Adrenal gland (tissue), 12 donors: ENCODE data around the gene SCAMP1. TPM values are rescaled to one million over a fixed set of nuclear protein-coding genes. Genes with fewer than 3 reads are reported as not detected.
"Not testable (repeated sequence)": the region's sequence is repeated elsewhere in the genome, so short reads cannot be mapped to it uniquely, and the experiment has no call there.

Experiments
- DNase-seq, 7 donors: peaks; one replicate each; pipeline ENCODE4 v3.0.0-alpha.2; 2019 to 2020
- H3K27ac ChIP-seq, 5 donors: fragments of 200-600 bp; sonication (generic) in 4 of 5; 1 replicate in 3 of 5; 2 replicates in 2 of 5; pipeline versions ENCODE4 v1.5.1 to v1.8.0; 2016 to 2020; ENCODE audit warnings: mild to moderate bottlenecking in 1 of 5
- H3K27me3 ChIP-seq: fragments of 200-600 bp; 2 replicates; pipeline ENCODE4 v1.8.0; 2021
- H3K36me3 ChIP-seq, 2 donors: fragments of 200-600 bp; replicated peaks in 1 of 2; 1 replicate in 1 of 2; 2 replicates in 1 of 2; pipeline versions ENCODE4 v1.5.1 to v1.8.0; 2018 to 2022
- H3K4me1 ChIP-seq, 2 donors: fragments of 200-600 bp; replicated peaks in 1 of 2; 1 replicate in 1 of 2; 2 replicates in 1 of 2; pipeline versions ENCODE4 v1.5.1 to v1.8.0; 2018 to 2021
- H3K4me3 ChIP-seq, 4 donors: fragments of 200-600 bp; sonication (generic) in 3 of 4; one replicate each; pipeline ENCODE4 v1.5.1; 2016 to 2018
- H3K9me3 ChIP-seq, 3 donors: fragments of 200-600 bp; sonication (generic) in 1 of 3; replicated peaks in 1 of 3; 1 replicate in 2 of 3; 2 replicates in 1 of 3; pipeline versions ENCODE4 v1.5.1 to v1.8.0; 2016 to 2021
- POLR2A ChIP-seq, 2 donors: fragments of 450-650 bp; IDR thresholded peaks; one replicate each; pipeline ENCODE4 v1.6.1; 2017; ENCODE audit warnings: antibody characterized with exemption in 2 of 2, mild to moderate bottlenecking in 2 of 2, moderate library complexity in 1 of 2
- WGBS, 4 donors: extraction: QIAGEN DNeasy Blood & Tissue Kit in 2 of 4; methylation state at CpG; one replicate each; pipeline versions ENCODE4 v1.1.5 to v1.1.7; 2013 to 2017; 5-methylcytosine and 5-hydroxymethylcytosine counted together
- intact Hi-C, 2 donors: fragments of 100-400 bp; cut with DNase I; formaldehyde crosslinking; loops; one replicate each; pipeline versions ENCODE4 v1.14.1 to v1.15.0; 2022 to 2023
- polyA plus RNA-seq, 3 donors: library from polyadenylated mRNA; stranded (reverse); fragments of 200-250 nt in 2 of 3; fragments of 350-450 nt in 1 of 3; fragmentation: Illumina TruSeq in 1 of 3; extraction: RNeasy Lipid Tissue Mini Kit (QIAGEN cat#74804) in 1 of 3; gene quantifications; one replicate each; pipeline ENCODE4 v1.2.3, GENCODE V29; 2013 to 2014
- total RNA-seq, 9 donors: library from RNA; depleted of rRNA in 4 of 9; stranded (reverse); fragments of >200 nt in 4 of 9; fragments of 120-200 nt in 1 of 9; fragmentation: NEBNext Ultra II Directional in 1 of 9; extraction: Animal tissue kit (Norgen Biotek cat#: 25700) in 1 of 9; gene quantifications; one replicate each; pipeline versions ENCODE4 v1.1.0 to v1.2.4, GENCODE V29; 2013 to 2023
- TF ChIP-seq, protein P1 (sequence below), 6 experiments: fragments of 450-650 bp in 4 of 6; fragments of 200-600 bp in 2 of 6; sonication (generic) in 1 of 6; IDR thresholded peaks; 1 replicate in 5 of 6; 2 replicates in 1 of 6; pipeline versions ENCODE4 v1.5.1 to v1.8.0; 2016 to 2021; ENCODE audit warnings: antibody characterized with exemption in 6 of 6, mild to moderate bottlenecking in 2 of 6, moderate library complexity in 1 of 6
- donor health status: healthy with polysubstance abuse.
- donor health status: Bipolar disorder and iron deficiency.
- donor health status: DM: yes; HTN: yes; CAD: no.
- donor health status: DM: no; HTN: no; CAD: no.
- donor health status: DM: no; HTN: no; CAD: no.
- donor health status: DM: yes; HTN: yes; CAD: no.

The SCAMP1 gene
- total and polyA plus RNA-seq, 12 donors = 5.6 to 40.2 (median 25.9) TPM

DNA sequence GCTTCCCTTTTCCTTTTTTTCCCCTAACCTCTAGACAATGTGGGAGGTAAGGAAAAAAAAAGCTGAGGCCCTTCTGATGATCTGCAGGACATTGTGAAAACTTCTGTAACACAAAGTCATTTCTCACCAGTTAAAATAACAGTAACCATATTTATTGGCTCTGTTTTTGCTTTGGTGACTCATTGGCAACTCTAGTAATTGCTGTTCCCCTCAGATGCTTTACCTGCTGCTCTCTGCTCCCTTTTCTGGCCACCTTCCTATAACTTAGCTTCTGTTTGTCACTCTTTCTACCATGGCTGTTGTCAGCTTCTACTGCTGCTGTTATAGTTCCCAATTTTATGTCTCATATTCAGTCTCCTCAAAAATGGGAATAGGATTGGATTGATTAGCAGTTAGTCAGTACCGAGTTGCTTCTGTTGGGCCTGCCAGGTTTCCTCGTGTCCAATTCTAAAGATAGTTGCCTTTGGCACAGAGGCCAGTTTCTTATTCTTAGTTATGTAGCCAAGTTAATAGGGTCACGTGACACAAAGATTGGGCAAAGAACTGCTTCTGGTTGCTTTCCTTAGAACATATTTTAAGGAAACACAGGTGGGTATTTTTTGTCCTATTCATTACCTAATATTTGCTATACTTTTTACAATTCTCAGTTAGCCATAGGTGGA lies 16.8 kb downstream of the SCAMP1 start:
- no peaks in the 10 kb centered on the region for H3K36me3 ChIP-seq
- no peak overlapping the region for H3K4me3 ChIP-seq
- no peaks in the 10 kb centered on the region for H3K27me3 ChIP-seq
- H3K27ac ChIP-seq = no peak overlapping the region
- 24 to 37% (median 27%) methylated on average over 3 of the region's 3 CpGs for WGBS, 4 donors
- TF ChIP-seq POLR2A (IDR thresholded peaks at IDR 0.05) = no peak
- TF ChIP-seq, protein P1, sequence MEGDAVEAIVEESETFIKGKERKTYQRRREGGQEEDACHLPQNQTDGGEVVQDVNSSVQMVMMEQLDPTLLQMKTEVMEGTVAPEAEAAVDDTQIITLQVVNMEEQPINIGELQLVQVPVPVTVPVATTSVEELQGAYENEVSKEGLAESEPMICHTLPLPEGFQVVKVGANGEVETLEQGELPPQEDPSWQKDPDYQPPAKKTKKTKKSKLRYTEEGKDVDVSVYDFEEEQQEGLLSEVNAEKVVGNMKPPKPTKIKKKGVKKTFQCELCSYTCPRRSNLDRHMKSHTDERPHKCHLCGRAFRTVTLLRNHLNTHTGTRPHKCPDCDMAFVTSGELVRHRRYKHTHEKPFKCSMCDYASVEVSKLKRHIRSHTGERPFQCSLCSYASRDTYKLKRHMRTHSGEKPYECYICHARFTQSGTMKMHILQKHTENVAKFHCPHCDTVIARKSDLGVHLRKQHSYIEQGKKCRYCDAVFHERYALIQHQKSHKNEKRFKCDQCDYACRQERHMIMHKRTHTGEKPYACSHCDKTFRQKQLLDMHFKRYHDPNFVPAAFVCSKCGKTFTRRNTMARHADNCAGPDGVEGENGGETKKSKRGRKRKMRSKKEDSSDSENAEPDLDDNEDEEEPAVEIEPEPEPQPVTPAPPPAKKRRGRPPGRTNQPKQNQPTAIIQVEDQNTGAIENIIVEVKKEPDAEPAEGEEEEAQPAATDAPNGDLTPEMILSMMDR (IDR thresholded peaks at IDR 0.05) = no peak
- peaks cover 6 to 19% of the 10 kb centered on the region in 2 donors for H3K4me1 ChIP-seq
- peak in 6 of 7 donors; percentile 42 to 58 (median 48) for DNase-seq
- no peaks in the 10 kb centered on the region for H3K9me3 ChIP-seq
- intact Hi-C loops = no loop called here

DNA sequence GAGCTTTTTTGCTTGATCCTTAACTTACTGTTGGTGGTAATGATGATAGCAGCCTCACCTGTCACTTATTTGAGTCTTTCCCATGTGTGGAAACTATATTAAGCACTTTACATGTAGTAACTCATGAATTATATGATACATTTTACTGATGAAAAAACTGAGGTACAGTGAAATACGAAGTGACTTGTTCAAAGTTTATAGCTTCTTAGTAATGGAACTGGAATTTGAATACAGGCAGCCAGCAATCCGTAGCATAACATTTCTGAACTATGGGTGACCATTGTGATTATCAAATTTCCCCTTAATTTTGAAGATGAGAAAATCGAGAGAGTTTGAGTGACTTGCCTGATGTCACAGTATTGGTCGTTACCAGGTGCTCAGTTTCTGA lies 17.3 kb downstream of the SCAMP1 start:
- Histone ChIP-seq H3K9me3 (no peaks in the 10 kb centered on the region), H3K27ac (no peak overlapping the region), H3K27me3 (no peaks in the 10 kb centered on the region), H3K36me3 (no peaks in the 10 kb centered on the region), H3K4me3 (no peak overlapping the region), H3K4me1 (peaks cover 6 to 19% of the 10 kb centered on the region in 2 donors)
- no peak for DNase-seq
- 90 to 96% (median 93%) methylated on average over 4 of the region's 4 CpGs for WGBS, 4 donors
- TF ChIP-seq, protein P1 (IDR thresholded peaks at IDR 0.05) = no peak
- TF ChIP-seq POLR2A (IDR thresholded peaks at IDR 0.05) = no peak
- intact Hi-C loops = no loop called here

DNA sequence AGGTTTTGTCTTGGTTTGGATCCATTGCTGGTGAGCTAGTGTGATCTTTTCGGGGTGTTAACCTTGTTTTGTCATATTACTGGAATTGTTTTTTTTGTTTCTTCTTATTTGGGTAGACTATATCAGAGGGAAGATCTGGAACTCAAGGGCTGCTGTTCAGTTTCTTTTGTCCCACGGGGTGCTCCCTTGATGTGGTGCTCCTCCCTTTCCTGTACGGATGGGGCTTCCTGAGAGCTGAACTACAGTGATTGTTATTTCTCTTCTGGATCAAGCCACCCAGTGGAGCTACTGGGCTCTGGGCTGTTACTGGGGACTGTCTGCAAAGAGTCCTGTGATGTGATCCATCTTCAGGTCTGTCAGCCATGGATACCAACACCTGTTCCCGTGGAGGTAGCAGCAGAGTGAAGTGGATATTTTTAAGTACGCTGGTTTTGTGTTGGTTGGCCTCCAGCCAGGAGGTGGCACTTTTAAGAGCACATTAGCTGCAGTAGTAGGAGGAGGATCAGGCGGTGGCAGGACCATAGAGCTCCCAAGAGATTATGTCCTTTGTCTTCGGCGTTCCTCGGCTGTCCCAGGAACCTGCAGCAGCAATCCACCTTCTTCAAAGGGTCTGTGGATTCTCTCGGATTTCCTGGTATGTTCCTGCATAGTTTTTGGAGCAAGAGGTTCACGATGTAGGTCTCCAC lies 27.2 kb downstream of the SCAMP1 start:
- Histone ChIP-seq H3K27me3 (no peaks in the 10 kb centered on the region), H3K36me3 (no peaks in the 10 kb centered on the region), H3K4me1 (no peaks in the 10 kb centered on the region), H3K4me3 (no peak overlapping the region), H3K9me3 (peaks cover 0 to 9% (median 0%) of the 10 kb centered on the region in 3 donors), H3K27ac (no peak overlapping the region)
- 85 to 93% (median 88%) methylated on average over 9 to 11 of the region's 11 CpGs for whole genome bisulfite sequencing, 4 donors
- intact Hi-C loops = no loop called here
- DNase-seq = no peak
- TF ChIP-seq POLR2A (IDR thresholded peaks at IDR 0.05) = no peak

DNA sequence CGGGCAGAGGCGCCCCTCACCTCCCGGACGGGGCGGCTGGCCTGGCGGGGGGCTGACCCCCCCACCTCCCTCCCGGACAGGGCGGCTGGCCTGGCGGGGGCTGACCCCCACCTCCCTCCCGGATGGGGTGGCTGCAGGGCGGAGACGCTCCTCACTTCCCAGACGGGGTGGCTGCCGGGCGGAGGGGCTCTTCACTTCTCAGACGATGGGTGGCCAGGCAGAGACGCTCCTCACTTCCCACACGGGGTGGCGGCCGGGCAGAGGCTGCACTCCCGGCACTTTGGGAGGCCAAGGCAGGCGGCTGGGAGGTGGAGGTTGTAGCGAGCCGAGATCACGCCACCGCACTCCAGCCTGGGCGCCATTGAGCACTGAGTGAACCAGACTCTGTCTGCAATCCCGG lies 30.9 kb downstream of the SCAMP1 start:
- 98 to 100% (median 99%) methylated on average over 1 to 22 of the region's 28 CpGs for WGBS, 4 donors
- DNase-seq, H3K27ac ChIP-seq, intact Hi-C loops, H3K4me1 ChIP-seq, H3K36me3 ChIP-seq, H3K4me3 ChIP-seq, H3K9me3 ChIP-seq, H3K27me3 ChIP-seq: not testable (repeated sequence)

DNA sequence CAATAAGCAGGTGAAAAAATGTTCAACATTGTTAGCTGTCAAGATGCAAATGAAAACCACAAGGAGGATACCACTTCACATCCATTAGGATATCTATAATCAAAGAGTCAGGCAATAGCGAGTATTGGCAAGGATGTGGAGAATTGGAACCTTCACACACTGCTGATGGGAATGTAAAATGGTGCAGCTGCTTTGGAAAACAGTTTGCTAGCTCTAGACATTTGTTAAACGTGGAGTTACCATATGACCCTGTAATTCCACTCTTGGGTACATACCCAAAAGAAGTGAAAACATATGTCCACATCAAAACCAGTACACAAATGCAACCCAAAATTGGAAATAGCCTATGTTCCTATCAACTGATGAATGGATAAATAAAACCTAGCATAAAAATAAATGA lies 37.4 kb downstream of the SCAMP1 start:
- WGBS, 4 donors = 91 to 97% (median 93%) methylated on average over 2 of the region's 2 CpGs
- no peak for DNase-seq
- Histone ChIP-seq H3K27me3 (no peaks in the 10 kb centered on the region), H3K36me3 (no peaks in the 10 kb centered on the region), H3K27ac (no peak overlapping the region), H3K4me3 (no peak overlapping the region), H3K4me1 (peaks cover 0 to 8% of the 10 kb centered on the region in 2 donors), H3K9me3 (no peaks in the 10 kb centered on the region)
- intact Hi-C loops = no loop called here
- no peak for TF ChIP-seq POLR2A (IDR thresholded peaks at IDR 0.05)
- TF ChIP-seq, protein P1 (IDR thresholded peaks at IDR 0.05) = no peak
